Activated CD8-positive, alpha-beta memory T cell treated with anti-CD3 and anti-CD28 coated beads, Interleukin-2, amount 50 U/mL, for 48 hours (primary cell): Measurements from ENCODE around the gene MARS1.

ENCODE experiments used
- DNase-seq: peaks from one replicate; pipeline ENCODE4 v3.0.0-alpha.2; 2020

Gene MARS1

GRCh38 chr12:57534250-57534649 is 46.4 kb downstream of the MARS1 start:
- DNase-seq, result no peak

DNA sequence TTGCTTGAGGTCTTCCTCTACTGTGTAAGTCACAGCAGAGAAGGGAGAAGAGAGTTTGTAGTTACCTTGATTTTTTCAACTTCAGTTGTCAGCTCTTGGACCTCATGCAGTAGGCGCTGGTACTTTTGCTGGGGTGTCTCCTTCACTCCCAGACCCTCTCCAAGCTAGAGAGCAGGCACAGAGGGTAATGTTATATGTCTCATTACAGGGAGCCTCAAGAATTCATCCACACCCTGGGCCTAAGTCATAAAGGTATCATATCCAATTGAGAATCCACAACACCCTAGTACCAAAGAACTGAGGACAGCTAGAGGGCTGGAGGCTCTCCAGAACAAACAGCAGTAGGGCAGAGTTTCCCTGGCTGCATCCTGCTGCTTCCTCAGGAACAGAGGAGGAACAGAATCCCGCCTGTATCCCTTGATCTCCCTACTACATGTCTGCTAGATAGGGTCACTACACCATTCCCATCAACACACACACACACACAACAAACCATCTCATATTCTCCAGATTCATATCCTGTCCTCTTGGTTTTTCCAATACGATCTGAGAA is 47.2 kb downstream of the MARS1 start:
- no peak for DNase-seq

DNA sequence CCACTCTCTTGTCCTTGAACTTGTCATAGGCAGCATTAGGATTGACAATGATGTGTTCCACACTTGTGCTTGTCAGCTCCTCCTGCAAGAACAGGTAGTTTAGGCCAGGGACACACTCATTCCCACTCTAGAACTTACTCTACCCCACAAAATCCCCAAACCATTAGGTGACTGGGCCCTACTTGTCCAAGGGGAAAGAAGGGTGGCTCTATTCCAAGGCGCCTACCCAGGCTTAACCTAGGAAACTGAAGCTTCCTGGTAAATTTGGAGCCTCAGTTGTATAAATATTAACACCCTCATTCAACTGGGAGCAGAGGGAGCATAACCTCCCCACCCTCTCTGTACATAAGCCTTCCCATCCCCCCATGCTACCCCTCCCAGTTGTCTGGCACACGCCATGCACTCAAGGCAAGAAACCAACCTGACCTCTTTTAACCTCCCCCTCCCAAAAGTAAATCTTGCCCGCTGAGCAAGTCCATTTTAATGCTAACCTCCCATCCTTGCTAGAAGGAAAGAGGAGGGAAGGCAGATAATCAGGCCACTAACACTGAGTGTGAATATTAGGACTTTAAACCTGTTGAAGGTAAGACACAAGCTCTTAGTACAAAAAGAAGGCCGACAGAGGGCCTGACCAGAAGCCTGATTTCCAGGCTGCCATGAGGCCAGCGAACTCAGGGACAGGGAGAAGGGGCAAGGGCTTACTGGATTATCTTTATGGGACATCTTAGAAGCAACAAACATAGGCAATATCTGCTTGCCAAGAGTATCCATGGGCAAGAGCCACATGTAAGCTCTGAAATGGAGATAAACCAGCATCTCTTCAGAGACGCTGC is 48.1 kb downstream of the MARS1 start:
- no peak for DNase-seq

DNA sequence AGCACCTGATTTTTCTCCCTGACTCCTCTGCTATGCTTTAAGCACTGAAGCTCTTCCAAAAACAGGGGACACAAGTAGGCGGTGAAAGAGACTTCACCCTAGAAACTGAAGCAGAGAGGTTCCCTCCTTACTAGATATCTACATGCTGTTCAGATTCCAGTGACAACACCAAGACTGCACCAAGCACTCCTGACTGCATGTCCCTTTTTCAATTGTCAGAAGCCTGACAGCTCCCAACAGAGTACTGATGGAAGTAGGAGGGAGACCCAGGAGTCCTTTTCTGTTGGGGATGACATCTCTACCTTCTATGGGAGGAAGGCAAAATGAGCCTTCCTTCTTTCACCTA is 48.7 kb downstream of the MARS1 start:
- DNase-seq, result no peak

DNA sequence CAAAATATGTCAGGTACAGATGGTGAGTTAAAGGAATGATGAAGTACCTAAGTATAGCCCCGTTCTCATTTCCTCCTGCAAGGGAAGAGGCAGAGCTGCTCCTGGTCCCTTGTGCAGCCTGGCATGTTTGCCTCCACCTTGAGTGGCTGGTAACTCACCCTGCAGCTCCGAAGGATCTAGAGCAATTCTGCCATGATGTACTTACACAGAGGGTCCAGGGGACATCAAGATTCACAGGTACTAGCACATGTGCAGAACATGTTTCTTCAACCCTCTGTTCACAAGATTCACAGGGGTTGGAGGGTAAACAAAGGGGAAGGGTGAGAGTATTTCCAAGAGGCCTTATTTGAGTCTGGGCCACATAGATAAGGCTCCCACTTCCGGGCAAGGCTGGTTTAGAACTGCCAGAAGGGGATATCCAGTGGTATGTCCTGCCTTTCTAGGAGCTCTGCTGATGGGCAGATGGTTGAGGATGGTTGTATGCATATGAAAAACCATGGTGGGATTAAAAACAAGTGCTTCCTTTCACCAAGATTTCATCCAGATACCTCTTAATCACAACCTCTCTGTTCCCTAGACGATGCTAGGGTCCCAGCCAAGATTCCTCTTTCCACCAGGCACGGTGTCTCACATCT is 51.4 kb downstream of the MARS1 start:
- DNase-seq, result no peak

DNA sequence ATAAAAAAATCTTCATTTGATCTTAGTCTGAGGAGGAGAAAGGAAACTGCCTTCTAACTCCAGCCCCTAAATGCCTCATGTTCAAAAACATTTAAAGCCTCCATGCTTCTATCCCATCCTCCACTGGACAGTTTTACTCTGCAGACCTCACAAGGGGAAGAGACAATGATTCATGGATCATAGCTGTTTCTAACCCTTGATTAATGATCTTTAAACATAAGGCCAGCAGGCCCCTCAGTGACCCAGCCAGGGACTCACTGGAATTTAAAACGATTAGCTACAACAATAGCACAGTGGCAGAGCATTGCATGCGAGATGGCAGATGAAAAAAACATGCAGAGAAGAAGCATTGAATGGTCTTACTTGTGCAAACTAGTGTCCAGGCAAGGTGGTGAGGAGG is 53.1 kb downstream of the MARS1 start:
- no peak for DNase-seq

GRCh38 chr12:57541717-57542116 is 53.8 kb downstream of the MARS1 start:
- no peak for DNase-seq

DNA sequence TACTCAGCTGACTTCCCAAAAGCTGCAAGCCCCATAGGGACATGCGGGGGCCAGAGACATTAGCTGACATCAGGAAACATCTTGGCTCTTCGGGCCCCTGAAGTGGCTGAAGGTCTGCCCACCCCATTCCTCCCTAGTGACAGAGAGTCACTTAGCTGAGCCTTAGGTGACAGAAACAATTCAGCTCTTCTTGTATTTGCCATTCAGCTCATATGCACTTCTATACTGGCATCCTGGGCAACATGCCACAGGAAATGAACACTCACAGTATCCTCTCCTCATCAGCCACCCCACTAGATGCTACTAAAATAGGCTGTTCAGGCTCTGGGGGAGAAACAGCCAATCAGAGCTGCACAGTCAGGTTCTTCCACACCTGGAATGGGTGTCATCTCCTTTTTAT is 55.7 kb downstream of the MARS1 start:
- DNase-seq, result no peak

- DNase-seq, result no peak
These were observed 58.1 kb downstream of the MARS1 start for GRCh38 chr12:57545809-57546437.

DNA sequence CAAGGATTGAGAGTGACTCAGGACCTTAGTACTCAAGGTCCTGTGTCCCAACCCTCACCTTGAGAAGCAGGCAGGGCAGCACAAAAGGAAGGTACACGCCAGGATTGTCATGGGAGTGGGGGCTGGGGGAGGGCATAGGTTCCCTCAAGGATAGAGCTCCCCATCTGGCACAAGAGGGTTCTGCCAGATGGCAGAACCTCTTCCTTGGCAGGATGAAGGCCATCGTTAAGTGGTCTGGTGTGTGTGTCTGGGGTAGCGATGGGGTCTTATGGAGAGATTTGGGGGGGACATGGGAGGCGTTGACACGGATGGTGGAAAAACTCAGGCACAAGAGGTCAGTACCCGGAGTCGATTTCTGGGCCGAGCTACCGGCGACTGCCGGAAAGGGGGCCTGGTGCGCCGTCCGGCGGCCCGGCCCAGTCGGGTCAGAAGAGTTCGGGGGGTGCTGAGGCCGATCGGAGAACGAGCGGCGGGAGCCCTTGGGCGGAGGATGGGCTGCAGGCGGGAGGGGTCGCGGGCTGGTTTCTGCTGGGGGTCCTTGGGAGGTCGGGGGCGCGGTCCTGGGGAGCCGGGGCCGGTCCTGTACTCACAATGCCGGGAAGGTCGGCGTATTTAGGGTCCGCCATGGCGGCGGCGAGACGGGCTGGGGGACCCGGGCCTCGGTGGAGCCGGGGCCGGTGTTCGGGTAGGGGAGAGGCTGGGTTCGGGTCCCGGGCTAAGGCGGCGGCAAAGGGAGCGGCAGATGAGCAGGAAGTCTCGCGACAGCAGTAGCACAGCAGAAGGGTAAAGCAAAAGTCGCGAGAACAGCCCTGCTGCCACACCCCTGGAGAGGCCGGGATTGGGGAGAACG is 58.8 kb downstream of the MARS1 start, which contains the start of gene DCTN2:
Gene DCTN2 (minus strand): TSS at position 755 of the 850 bp plus-strand sequence. CDS start 129 bp downstream, at position 626.
- peak; percentile 91 for DNase-seq

DNA sequence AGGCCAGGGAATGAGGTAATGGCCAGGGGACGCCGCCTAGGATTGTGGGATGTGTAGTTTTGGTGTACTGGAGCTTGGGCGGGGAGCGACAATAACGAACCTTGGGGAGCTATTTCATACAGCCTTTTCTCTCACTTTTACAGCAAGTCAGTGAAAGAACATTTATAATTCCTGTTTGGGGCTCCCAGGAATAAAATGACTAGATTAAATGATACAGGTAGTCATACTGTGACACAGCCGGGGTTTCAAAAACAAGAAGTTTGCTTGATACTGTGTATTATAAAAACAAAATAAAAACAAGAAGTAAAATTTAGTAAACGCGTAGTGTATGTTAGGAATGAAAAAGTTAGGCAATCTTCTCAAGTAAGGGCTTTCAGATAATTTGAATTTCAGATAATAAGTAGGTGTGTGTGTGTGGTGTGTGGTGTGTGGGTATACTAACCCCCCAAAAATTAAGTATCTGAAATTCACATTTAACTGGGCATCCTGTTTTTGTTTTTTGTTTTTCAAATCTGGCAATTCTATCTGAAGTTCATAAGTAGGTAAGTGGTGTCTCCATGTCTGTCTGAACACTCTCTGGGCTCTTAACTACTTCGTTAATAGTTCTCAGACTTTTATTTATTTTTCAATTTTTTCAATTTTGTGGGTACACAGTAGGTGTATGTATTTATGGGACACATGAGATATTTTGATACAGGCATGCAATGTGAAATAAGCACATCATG is 59.6 kb downstream of the MARS1 start:
- no peak for DNase-seq

DNA sequence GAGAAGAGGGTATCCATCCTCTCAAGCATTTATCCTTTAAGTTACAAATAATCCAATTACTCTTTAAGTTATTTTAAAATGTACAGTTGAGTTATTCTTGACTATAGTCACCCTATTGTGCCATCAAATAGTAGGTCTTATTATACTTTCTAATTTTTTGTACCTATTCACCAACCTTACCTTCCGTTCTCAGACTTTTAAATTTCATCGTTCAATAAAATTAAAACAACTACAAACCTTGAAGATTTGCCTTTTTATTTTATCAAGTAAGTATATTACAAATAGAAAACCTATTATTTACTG is 60.1 kb downstream of the MARS1 start:
- no peak for DNase-seq

- no peak for DNase-seq
These were observed 60.6 kb downstream of the MARS1 start for GRCh38 chr12:57548488-57548887.

DNA sequence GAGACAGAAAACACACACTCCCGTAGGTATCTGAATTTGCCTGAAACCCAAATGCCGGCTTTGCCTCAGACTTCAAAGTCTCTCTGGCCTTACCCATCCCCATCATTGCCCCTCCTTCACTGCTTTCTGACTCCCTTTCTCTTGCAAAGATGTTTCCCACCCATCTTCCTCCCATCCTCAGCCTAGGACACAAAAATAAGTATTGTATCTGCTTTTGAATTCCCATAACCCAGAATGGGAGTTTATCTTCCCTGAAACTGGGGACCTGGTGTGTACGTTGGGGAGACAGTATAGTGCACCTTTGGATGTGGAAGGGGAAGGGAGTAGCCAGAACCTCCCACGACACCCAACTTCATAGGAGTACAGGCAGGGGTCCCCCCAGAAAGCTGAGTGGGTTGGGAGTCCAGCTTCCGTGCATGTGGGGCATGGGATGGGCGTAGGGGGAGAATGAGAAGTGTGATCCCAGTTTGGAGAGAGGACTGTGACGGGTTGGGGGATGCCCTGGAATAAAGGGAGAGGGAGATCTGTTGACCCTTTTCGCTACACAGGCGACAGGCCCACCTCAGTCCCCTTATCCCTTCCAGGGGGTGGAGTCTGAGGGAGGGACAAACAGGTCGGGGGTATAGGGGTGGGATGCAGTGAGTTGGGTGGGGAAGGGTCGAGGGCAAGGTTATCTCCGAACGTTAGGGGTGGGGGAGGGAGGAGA is 61.5 kb downstream of the MARS1 start:
- no peak for DNase-seq

GRCh38 chr12:57549909-57550640 is 62.2 kb downstream of the MARS1 start, which contains the start of gene KIF5A:
Gene KIF5A, plus strand, starts transcription at chr12:57550044. Its CDS starts 228 bp downstream, at chr12:57550272.
- peak; percentile 87 for DNase-seq

- no peak for DNase-seq
These were observed 63.0 kb downstream of the MARS1 start for GRCh38 chr12:57550641-57551549.

DNA sequence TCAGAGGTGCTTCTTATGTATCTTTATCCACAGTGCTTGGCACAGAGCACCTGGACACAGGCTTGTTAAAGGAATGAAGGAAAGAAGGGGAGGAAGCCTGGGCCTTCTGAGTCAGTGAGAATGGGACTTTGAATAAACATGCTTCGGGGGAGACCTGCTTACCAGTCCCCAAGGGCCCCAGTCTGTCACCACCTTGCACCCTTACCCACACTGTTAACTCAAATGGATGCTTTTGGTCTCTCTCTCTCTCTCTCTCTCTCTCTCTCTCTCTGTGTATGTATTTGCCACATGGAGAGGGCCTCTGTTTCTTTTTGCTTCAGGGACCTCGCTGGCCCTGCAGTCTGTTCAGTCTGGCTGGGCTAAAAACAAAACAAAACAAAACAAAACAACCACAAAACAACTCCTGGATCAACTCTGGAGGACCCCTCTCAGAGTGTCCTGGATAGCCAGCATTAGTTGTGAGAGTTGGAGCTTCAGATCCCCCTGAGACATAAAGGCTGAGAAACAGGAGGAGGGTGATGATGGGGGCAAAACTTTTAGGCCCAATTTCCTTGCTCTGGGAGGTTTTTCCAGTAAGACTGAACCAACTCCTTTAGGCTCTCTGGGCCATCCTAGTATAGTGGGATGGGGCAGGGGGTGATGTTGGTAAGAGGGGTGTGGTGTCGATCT is 63.9 kb downstream of the MARS1 start:
- DNase-seq, result no peak

DNA sequence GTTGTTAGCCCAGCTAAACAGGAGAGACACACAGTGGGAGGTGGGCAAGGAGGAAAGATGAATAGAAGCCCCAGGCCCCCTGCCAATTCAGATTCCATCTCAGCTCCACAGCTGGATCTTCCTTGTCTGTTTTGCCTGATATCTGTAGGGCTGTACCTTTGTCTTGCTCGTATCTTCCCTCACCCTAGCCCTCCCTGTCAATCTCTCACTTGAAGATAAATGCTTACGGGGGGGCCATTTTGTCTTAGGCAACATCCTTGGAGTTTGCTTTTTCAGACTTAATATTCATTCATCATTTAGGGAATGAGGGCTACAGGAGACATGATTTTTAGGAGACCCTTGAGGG is 64.4 kb downstream of the MARS1 start:
- no peak for DNase-seq

DNA sequence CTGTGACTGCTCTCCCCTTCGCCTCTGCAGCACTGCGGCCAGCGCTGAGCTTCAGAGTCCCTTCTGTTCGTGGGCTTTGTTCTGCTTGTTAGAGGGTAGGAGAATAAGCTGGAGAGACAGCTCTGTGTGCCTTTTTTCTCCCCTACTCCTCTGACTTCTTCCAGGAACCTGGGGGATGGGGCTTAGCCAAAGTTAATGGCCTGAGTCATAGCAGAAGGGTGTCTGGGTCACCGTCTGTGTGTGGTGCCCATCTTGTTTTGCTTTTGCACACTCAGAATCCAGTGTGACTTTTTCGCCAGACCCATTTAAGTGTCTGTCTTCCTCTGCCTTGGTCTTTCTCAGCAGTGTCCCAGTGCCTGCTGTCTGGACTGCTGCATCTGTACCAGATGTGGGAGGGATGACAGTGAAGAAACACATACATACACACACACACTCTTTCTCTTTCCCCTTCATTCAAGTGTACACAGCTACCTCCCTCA is 65.0 kb downstream of the MARS1 start:
- no peak for DNase-seq
